Kidney capillary endothelial cell (primary cell): ENCODE data around the gene OTOS.

Experiments
- DNase-seq: peaks from one replicate; pipeline ENCODE4 v3.0.0-alpha.2; 2018; ENCODE audit warnings: low spot score

The OTOS gene

DNA sequence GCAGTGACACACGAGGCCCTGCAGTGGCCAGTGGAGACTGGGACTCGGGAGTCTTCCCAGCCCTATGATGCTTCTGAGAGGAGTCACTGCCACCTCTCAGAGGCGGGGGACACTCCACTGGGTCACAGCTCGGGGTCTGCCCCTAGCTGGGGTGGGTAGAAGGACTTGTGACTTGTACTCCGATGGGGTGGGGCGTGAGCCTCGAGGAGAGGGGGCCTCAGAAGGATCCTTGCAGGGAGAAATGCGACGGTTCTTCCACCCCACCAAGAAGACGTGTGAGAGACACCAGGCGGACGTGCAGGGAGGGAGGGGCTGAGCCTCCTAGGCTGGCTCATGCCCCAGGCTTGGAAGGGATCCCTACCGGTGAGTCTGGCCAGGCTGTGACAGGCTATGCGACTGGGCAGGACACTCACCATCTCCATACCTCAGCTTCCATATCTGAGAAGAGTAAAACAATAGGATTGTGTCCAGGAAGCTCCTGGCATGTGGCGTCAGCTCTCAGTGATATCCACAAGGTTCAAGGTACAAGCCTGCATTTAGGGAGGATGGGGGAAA lies 11.1 kb upstream of the OTOS start:
- no peak for DNase-seq

DNA sequence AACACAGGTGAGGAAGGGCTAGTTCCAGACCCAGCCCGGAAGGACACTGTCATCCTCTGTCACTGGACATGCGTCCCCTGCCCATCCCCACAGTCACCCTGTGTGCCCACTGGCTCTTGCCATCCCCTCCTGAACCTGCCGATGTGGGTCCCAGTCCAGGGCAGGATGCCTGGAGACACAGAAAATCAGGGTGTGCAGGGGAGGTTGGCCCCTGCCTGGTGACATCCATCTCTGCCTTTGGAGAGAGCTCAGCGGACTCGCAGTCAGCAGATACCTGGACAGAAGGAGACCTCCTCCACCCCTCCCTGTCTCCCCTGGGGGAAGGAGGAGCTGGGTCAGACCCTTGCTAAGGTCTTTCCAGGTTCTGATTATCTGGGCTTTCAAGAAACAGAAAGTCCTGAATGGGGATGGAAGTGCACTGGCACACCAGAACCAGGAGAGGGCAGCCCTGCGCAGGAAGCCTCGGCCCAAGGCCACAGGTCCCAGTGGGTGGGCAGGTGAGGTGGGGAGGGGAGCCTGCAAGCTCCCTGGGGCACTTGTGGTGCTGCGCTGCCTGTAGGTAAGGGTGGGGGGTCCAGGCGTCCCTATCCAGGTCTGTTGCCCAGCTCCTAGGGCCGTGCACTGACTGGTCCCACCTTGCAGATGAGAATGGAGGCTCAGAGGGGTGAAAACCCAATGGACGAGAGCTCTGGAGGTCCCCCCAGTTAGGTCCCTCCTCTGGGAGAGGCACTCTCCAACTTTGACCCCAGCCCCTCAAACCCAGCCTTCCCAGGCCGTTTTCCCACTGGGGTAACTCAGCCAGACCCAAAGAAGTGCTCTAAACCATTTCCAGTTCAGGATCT lies 9.7 kb upstream of the OTOS start:
- DNase-seq: peak; percentile 18

DNA sequence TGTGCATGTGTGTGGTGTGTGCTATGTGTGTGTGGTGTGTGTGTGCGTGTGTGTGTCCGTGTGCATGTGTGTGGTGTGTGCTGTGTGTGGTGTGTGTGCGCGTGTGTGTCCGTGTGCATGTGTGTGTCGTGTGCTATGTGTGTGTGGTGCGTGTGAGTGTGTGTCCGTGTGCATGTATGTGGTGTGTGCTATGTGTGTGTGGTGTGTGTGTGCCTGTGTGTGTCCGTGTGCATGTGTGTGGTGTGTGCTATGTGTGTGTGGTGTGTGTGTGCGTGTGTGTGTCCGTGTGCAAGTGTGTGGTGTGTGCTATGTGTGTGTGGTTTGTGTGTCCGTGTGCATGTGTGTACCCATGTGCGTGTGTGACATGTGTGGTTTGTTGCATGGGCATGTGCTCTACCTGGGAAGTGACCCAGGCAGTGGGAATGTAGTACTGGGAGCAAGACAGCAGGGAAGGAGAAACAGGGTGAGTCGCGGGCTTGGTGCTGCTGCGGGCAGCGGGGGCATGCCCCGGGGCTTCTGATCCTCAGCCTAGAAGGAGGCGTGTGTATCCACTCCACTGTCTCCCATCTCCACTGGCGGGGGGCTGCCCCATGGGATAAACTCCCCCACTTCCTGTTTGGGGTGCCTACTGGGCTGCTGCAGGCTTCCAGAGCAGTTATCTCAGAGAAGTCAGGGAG lies 7.6 kb upstream of the OTOS start:
- no peak for DNase-seq

DNA sequence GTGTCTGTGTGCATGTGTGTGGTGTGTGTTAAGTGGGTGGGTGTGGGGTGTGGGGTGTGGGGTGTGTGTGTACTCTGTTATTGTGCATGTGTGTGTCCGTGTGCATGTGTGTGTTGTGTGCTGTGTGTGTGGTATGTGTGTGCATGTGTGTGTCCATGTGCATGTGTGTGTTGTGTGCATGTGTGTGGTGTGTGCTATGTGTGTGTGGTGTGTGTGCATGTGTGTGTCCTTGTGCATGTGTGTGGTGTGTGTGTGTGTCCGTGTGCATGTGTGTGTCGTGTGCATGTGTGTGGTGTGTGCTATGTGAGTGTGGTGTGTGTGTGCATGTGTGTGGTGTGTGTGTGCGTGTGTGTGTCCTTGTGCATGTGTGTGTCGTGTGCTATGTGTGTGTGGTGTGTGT lies 6.9 kb upstream of the OTOS start:
- DNase-seq: no peak

DNA sequence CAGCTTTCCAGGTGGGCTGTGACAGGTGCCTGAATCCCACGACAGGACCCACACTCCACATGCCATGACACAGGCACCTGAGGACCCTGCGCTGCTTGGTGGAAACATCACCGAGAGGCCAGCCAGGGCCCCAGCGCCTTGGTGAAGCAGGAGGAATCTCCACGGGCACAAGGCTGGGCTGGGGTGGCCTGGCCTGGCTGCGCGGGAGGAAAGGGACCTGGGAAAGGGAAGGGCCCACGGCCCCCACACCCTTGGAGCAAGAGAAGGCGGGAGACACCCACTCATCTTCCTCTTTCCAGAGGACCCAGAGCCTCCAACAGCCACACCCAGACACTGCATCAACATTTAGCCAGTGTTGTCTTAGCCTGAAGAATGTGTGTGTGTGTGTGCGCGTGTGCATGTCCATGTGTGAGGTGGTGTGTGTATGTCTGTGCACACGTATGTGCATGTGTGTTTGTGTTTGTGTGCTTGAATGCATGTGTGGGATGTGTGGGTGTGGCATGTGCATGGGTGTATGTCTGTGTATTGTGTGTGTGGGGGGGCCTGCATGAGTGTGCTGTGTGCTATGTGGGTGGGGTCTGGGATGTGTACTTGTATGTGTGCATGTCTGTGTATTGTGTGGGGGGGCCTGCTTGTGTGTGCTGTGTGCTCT lies 6.3 kb upstream of the OTOS start:
- DNase-seq: no peak

DNA sequence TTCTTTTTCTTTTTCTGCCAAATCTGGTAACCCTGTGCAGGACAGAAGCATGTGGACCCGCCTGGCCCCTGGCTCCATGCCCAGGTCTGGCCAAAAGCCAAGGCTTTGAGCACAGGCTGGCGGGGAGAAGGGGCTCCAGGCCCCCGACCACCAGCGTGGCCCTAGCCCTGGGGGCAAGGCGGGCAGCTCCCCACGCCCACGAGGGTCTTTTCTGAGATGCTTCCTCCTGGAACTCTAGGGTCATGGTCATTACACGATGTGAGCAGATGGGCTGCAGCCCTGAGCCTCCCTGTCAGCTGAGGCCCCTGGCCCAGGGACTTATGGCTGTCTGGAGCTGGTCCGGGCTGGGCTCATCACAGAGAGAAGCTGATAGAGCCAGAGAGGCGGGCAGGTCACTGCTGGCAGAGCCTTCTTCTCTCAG lies 5.7 kb upstream of the OTOS start:
- DNase-seq: no peak

DNA sequence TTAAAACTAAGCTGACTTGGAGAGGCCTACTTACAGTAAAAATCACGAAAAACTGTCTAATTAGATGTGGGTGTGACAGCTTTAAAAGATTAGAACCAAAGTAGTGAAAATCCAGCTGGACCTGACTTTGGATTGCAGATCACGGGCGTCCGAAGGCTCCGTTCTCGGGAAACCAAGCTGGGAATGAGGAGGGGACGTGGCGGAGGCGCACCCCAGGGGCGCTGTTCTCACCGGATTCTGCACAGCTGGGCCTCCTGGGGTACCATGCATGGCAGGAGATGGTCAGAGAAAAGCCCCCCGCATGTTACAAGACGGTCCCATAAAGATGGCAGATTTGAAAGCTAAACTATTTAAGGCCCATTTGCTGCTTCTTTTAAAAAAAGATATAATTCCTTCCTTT lies 5.0 kb upstream of the OTOS start:
- DNase-seq: no peak

DNA sequence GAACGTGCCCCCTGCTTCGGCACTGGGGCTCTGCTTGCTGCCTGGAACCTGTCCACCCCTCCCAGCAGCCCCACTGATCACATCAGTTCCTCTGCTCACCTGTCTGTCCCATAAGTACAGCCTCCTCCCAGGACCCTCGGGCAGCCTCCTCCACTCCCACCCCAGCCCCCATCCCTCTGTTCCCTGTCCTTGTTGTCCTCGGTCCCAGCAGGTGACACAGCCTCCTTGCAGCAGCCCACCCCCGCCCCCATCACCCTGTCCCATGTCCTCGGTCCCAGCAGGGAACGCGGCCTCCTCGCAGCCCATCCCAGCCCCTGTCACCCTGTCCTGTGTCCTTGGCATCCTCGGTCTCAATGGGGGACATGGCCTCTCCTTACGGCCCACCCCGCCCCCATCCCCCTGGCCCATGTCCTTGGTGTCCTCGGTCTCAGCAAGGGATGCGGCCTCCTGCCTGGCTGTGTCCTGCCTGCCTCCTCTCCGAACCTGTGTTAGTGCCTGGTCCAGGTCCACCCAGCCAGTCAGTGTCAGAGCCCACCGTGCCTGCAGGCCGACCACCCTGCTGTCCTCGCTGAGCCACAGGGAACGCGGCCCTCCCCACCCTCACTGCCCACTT lies 4.3 kb upstream of the OTOS start:
- no peak for DNase-seq

DNA sequence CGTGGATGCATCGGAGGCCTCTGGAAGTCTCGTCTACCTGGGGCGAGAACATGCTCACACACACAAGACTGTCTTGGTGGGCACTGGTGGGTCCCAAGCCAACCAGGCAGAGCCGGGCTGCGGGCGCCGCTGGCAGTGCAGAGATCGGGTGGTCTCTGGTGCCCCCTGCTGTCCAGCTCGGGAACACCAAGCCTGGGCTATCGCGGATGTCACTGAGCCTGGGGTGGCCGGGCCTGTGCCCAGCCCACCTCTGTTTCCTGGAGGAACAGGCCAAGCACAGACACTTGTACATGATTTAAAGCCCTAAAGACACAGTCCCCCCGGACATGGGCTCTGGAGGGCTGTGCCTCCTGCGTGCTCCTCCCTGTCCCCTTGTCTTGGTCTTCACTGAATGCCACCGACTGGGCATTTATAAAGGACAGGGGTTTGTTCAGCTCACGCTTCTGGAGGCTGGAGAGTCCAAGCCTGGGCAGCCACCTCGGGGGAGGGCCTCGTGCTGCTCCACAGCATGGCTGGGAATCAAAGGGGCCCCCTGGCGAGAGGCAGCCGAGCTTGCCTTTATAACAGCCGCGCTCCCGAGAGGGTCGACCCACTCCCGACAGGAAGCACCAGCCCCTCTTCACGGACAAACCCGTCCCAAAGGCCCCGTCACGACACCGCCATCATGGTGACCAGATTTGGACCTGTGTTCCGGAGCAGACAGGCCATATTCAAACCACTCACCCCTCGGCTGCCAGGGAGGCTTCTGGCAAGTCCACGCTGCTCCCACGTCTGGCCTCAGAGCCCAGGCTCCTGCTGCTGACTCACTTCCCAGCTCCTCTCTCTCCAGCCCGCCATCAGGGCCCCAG lies 3.6 kb upstream of the OTOS start:
- peak; percentile 61 for DNase-seq

DNA sequence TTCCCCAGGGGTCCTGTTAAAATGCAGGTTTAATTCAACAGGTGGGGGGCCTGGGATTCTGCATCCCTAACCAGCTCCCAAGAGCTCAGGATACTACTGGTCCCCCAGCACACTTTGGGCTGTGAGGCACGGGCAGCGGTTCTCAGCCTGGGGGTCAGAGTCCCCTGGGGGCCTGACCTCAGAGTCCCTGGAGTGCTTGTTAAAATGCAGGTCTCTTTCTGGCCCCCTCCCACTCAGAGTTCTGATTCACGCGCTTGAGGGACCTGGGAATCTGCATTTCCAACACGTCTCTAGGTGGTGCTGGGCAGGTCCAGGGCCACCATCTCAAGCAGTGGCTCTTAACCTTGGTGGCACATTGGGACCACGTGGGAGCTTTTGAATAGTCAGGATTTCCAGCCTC lies 2.8 kb upstream of the OTOS start:
- no peak for DNase-seq

DNA sequence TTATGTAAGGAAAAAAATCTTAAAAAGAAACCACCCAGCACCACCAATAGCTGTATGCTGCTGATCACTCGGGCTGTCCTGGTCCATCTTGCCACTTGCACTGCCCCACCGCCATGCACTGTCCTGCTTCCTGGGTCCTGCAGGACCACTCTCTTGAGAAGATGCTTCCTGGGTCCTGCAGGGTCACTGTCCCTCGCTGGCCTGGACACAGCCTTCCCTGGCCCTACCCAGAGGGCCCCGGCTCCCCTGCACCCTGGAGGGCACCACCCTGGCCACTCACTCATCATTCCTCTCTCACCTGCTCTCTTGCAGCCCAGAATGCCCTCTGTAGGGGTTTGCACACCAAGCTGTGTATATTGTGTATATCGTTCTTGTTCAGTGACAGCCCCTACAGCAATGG lies 2.4 kb upstream of the OTOS start:
- DNase-seq: no peak

DNA sequence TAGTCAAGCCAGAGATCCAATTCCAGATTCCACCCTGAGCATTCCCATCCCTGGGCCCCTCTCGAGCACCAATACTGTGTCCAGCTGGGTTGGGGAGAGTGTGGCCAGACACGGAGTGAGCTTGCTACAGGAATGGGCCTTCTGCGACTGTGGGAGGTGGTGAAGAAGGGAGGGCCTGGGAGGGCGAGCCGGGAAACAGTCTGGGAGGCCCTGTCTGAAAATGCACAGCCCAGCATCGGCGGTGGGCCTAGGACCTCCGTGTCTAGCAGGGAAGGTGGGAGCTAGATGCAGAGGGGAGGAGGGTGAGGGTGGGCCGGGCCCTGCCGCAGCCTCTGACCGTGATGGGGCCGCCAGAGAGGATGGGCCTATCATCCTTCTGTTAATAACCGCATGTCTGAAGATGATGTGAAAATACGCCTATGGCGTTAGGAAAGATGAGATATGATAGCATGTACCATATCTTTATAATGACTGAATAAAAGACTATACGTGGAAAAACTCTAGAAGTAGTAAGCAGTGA lies 1.9 kb upstream of the OTOS start:
- no peak for DNase-seq

DNA sequence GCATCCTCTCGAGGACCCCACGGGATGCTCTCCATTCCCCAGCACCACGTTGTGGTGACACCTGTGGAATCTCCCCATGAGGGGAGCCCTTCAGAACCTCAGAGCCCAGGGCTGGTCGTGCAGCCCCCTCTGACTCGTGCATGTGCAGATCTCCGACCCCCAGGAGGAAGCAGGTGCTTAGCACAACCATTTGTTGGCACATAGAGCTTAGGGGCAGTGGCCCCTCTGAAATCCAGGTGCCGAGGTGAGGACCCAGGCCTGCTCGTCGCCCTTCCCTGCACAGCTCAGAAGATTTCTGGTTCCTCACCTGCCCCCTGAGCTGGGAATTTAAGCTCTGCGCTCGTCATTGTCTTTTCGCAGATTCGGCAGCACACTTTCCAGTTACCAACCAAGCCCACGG lies 1.3 kb upstream of the OTOS start:
- DNase-seq: no peak

DNA sequence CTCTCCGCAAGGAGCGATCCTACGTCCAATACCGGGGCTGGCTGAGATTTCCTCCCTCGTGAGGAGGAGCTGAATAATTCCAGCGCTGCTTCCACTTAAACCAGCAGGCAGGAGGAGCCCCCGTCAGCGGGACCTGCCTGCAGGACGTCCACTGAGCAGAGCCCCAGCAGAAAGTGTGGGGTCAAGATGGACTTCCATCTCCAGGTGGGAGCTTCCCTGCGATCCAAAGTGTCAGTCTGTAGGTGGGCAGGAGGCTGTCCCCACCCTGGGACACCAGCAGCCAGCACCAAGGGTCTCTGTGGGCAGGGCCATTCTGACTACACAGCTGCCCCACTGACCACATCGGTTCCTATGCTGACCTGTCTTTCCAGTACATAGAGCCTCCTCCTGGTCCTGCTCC lies 462 bp upstream of the OTOS start:
- DNase-seq: no peak

DNA sequence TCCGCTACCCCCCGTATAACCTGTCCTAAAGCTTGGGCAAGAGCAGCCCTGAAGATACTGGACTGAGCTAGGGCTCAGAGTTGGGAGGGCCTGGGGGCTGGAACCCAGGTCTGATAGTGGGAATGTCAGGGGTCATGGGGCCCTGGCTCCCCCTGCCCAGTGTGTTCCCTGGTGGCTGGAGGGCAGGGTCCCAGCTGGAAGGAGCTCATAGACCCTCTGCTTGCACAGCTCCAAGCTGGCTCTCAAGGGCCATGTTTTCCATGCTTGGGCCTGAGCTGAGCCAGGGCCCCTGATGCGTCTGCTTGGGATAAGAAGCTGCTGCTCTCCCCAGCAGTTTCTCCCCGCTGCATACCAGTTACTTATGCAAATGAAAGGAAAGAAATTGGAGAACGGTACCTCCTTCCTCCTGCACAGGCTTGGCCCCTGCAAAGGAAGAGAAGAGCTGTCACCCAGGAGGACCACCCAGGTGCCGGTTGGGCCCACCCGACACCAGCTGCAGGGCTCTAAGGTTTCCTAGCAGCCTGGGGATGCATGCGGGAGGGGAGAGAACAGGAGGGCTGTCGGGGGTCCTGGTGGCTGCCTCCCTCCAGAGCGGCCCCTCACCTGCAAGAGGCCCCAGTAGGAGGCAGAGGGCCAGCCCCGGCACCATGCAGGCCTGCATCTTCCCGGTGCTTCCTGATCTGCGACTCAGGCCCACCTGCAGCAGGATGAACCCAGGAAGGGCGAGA lies 628 bp downstream of the OTOS start:
- no peak for DNase-seq

DNA sequence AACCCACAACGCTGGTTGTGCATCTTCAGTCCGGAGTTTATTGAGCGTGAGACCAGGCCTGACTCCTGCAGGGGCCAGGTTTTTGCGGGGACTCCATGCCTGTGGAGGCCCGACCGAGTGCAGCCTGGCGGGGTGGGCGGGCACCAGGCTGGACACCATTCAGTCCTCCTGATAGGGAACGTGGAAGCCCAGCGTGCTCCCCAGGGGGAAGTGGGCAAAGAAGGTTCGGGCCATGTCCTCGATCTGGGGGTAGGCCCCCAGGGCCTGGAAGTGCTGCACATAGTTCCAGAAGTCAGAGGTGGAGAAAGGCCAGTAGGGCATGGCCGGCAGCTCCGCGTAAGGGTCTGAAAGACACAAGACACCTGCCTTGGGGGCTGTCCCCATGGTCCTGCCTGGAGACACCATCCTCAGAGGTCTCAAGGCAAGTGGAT lies 1.4 kb downstream of the OTOS start:
- no peak for DNase-seq

DNA sequence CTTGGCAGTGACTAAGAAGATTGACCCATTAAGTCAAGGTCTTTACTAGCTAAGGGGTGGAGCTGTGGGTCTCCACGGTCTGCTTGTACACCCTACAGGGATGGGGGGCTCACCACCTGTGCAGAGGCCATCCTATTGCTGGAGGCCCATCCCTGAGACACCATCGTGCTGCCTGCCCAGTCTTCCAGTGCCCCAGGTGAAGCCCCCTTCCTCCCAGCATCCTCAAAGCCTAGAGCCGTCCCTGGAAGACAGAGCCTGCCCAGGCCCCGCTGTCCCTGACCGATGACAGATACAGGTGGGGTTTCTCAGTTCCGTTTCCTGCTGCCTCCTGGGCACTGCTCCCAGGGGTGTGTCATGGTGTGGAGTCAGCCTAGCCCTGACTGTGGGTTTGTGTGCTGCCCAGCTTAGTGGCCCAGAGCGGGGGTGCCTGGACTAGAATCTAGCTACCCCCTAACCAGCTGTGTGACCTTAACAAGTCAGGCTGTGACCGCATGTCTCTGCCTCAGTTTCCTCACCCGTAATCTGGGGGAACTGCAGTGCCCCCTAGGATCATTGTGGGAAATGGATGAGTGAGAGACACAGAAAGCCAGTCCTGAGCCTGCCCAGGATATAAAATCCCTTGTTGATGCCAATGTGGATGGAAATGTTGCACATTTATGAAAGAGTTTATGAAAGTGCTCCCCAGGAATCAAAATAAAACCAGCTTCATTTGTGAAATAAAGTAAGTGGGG lies 2.0 kb downstream of the OTOS start:
- DNase-seq: no peak

DNA sequence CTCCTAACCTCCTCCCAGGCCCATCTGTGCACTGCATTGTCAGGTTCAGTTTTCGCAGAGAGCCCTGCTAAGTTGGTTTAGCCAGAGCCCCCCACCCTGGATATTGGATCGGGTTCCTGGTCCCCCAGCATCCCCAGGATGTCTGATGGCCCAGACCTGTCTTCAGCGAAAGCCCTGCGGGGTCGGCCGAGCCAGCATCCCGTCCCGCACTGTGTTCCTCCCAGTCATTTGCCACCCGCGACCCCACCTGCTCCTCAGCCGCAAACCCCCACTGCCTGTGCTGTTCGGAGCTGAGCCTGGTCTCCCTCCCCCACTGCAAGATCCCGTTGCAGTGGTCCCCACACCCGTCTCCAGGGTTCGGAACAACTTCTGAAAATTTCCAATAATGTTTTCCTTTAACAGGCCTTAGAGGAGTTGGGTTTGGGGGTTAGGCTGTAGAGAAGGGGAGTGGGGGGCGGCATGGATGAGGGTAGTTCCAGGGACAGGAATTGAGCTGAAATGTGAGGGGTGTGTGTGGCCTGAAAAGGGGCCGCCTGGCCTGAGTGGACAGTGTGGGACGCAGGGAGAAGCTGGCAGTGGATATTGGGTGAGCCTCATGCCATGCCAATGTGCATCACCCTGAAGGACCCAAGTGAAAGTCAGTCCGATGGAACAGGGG lies 2.7 kb downstream of the OTOS start:
- no peak for DNase-seq

DNA sequence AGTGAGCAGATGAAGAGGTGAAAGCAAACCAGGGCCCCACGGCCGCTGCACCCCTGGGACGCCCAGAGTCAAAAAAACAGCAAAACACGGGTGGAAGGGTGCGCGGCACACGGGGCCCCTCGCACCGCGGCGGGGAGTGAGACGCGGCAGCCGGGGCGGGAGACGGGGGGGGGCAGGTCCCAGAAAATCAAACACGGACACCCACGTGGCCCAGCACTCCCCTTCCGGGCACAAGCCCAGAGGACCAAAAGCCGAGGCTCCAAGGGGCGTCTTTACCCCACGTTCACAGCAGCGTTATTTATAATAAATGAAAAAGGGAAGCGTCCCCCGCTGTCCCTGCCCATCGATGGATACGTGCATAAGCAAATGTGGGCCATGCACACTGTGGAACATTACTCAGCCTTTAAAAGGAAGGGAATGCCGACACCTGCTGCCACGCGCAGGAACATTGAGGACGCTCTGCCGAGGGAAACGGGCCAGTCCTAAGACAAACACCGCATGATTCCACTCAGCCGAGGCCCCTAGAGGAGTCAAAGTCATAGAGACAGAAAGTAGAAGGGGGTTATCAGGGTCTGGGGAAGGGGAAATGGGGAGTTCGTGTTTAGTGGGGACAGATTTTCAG lies 3.7 kb downstream of the OTOS start:
- DNase-seq: no peak
